Measurements from ENCODE around the gene ERN1.

ERN1 gene

DNA sequence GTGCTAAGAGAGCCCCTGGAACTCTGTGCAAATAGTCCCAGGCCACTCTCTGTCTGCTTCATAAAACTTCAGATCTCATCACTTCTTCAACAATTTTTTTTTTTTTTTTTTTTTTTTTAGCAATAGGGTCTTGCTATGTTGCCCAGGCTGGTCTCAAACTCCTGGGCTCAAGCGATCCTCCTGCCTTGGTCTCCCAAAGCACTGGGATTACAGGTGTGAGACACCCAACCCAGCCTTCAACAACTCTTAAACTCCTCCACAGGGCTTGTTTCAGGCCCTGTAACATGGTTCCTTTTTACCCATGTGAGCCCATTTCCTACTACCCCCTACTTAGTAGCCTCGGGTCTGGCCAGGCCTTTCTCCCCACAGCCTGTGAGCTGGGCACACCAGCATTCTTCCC lies 70.2 kb downstream of the ERN1 start:
- no peak for DNase-seq (ENCODE audit: low spot score)

DNA sequence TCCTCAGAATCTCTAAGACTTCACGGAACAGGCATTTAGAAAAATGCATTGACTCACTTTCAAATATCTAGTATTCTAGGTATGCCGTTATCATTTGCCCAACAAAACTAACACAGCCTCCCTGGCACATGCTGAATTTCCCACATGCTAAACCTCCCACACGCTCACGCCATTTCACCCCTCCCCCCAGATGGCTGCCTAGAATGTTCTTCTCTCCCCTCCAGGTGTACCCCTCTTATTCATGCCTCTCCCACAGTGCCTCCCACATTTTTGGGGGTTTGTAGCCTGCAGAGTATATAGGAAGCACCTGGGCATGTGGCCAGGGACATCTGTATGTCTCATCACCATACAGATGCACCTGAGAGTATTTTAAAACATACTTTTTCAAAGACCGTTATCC lies 71.3 kb downstream of the ERN1 start:
- DNase-seq (ENCODE audit: low spot score) = no peak

DNA sequence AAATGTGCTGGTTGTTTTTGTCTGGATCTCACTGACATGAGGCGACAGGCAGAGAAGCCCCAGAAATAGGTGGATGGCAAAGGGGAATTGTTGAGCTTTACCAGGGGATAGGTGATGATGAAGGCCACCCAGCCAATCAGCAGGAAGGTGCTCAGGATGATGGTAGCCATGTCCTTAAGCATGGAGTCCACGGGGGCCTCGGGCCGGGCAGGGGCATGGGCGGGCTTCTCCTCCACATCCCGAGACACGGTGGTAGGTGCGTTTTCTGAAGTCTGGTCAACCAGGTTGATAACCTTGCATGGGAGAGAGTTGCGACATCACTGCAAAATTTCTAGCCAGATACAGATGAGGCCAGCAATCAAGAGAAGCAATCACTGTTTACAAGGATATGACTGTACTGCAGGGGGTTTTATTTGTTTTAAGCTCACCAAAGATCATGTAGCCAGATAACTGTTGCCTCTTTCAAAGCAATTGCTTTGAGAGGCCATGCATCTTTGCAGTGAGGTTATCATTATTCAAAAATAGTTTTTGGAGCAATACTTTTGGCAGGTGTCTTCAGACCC lies 72.2 kb downstream of the ERN1 start:
- DNase-seq (ENCODE audit: low spot score) = peak; percentile 54

DNA sequence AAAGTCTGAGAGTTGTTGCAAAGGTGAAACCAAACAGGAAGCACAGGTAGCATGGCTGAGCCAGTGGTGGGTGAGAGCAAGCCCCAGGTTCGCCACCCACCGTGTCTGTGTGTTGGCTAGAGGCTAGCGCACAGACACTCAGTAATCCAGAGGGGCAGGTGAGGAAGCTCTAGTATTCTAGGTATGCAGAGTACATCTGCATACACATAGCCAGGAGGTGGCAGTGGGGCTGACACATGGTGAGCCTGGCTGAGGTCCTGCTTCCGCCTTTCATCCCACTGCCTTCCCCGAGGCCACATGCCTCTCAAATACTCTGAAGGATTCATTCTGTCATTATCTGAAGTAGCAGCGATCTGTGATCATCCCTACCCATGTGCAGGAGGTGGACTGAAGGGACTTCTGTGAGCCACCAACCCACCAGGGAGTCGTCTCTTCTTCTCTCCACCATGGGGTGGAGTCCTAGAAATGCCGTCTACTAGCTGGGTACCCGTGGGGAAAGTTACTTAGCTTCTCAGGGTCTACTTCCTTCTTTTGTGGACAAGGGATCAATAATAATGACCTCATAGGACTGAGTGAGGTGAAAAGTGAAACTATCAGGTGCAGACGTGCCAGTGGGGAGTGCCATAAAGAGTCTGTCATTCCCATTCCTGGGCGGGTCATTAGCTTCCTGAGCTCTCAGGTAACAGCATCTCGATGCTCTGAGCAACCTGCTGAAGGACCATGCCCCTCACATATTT lies 73.5 kb downstream of the ERN1 start:
- peak; percentile 25 for DNase-seq (ENCODE audit: low spot score)

DNA sequence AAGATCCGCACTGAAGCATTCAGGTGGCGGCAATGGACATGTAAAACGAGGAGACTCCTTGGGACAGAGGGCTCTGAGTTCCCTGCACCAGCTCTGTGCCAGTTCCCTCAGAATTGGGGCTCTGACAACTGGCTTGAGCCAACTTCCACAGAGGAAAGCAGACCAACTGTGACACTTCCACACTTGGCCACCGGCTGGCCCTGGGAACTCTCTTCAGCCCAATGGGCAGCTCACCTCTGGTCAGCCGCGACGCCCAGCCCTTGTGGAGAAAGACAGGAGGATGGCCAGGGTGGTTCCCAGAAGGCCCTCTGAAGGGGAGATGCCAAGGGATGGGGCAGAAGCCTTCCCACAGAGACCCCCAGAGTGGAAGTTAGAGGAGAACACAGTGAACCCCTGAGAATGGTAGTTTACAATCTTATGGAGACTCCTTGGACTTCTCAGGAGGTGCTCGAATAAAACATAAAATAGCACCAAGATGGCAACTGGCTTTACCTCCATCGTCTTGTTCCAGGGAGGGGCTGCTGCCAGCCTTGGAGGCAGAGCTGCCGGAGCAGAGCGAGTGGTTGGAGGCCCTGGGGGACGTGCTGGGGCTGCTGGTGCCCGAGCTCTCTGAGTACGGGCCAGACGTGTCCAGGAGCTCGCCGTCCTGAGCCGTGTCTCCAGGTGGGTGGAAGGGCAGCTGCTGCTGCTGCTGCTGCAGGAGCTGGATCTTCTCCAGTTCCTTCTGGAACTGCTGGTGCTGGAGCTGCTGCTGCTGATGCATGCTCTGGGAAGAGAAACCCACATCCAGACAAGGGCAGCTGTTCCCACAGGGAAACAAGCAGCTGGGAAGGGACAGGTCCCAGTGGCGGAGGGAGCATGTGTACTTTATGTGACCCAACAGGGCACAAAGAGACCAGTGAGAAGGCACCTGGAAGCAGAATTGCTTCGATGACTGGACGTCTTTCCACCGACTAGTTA lies 74.5 kb downstream of the ERN1 start:
- DNase-seq (ENCODE audit: low spot score) = no peak

DNA sequence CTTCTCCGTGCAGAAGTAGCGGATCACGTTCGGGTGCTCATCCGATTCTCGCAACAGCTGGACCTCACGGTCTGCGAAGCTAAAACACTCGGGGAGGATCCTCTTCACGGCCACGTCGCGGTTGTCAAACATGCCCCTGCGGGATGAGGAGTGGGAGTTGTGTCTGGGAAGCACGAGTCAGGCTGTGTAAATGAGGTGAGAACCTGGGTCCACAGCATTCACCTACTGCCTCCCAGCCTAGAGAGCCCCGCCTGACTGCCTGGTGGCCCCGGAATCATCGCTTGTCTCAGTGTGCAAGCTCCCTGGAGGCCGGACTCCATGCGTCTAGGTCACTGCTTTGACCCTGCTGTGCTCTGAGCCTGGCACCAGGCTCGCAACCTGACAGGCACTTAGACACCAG lies 75.6 kb downstream of the ERN1 start:
- no peak for DNase-seq (ENCODE audit: low spot score)

DNA sequence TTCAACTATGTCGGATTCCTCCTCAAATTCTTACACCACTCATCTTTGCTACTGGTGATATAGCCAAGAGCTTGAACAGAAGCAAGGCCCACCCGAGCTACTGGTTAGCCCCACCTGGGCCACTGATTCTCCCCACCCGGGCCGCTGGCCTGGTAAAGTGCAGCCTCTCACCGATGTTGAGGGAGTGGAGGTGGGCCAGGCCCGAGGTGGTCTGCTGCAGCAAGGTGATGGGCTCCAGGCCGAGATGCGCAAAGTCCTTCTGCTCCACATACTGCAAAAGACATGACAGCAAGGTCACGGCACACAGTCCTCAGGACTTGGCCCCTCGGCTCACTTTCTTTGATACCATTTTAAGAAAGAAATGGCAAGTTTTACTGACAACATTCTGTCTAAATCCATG lies 76.8 kb downstream of the ERN1 start:
- no peak for DNase-seq (ENCODE audit: low spot score)

DNA sequence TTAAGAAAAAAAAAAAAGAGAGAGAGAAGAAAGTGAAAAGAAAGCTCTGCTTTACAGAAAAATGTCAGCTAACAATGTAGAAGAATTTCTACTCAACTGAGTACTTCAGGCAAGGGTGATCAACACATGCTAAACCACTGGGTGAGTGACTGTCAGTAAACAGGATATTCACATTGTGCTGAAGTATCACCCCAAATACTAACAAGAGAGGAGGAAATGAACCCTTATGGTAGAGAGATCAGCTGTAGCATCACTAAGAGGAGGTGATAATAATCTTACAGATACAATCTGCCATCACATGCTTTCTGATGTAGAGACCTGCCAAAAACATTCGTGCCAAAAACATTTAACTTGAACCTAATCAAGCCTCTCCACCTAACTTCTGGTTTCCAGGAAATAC lies 78.8 kb downstream of the ERN1 start:
- DNase-seq (ENCODE audit: low spot score) = no peak

DNA sequence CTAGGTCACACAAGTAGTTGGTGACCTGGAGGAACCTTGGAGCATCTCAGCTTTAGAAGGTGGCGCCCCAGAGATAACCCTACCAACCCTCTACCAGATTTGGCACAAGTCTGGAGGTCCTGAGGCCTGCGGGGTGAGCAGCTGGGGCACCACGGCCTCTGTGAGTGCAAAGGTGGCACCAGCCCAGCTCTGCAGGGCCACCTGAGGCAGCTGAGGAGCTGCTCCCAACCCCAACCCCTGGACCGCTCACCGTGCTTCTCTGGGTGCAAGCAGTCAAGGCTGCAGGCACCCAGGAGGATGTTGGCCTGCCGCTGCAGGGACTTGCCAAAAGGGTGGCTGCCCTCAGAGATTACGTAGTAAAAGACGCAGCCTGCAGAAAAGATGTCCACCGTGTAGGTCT lies 81.1 kb downstream of the ERN1 start:
- no peak for DNase-seq (ENCODE audit: low spot score)

DNA sequence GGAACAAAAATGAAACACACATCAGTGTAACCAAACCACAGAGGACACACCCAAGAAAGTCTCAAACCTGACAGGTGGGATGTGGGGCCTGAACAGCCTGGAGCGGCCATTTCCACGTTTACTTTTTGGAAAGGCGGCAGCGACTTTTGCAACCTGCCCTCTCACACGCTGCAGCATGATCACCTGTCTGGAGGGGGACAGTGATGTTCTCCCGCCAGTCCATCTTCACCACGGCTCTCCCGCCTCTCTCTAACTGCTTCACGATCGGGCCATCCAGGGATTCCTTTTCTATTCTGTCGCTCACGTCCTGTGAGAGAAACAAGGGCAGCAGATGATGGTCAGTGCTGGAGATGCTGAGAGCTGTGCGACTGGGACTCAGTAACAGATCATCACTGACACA lies 84.8 kb downstream of the ERN1 start:
- no peak for DNase-seq (ENCODE audit: low spot score)

DNA sequence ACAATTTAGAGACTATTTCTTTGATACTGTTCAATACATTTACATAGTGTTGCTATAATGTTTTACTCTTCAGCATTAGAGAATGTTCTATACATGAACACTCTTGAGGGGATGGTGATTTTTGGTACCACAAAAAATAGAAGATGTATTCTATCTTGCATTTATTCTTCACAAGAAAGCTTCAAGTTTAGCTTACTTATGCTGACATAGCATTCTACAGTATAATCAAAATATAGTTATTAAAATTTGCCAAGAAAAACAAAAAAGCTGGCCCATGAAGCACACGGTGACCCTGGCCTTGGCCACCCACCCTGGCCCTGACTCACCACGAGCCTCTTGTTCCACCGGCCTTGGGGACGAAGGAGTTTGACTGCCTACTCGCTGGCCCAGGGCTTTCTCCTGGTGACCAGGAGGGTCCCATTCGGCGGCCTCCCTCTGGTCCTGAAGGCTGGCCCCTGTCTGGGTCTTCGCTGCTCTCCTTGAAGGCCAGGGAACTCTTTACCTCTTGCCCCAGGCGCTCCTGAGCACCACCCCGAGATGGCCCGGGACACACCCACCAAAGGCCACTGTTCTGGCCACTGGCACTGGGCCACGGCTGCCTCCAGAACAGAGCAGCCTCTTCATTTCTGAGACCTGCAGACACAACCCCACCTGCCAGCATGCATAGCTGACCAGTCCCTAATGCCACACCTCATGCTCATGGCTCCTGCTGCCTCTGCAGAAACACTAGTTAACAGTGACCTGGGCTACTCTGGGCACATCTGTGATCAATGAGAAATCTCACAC lies 87.1 kb downstream of the ERN1 start:
- no peak for DNase-seq (ENCODE audit: low spot score)

DNA sequence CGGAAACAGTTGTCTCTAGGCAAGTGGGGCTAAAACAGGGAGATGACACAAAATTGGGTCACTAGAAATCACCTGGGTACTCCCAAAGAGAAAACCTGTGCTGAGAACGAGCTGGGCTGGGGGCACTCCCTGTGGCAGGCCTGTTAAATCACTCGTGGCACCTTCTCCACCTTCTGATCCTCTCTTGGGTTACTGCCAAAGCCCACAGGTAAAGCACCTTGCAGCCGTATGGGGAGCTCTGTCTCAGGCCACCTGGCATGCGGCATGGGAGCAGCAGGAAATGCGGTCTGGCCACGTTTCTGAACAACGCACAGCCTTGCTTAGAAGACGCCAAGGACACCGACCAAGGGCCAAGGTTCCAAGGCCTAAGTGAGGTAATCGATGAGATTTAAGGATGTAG lies 88.0 kb downstream of the ERN1 start:
- DNase-seq (ENCODE audit: low spot score) = no peak

DNA sequence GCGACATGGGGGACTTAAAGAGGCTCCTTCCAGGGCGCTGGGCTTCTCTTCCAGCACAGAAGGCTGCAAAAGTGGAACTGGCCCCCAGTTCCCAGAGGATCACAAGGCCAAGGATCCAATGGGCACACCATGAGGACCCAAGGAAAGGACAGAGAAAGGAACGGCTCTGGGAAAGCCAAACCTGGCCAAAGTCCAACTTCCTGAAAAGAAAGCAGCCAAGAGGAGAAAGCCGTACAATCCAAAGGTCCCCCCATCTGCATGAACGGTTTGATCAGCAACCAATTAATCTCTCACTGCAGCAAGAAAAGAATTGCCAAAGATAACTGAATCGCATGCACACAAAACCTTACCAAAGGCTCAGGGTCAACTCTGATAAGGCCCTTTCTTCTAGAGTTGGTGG lies 89.7 kb downstream of the ERN1 start:
- no peak for DNase-seq (ENCODE audit: low spot score)

DNA sequence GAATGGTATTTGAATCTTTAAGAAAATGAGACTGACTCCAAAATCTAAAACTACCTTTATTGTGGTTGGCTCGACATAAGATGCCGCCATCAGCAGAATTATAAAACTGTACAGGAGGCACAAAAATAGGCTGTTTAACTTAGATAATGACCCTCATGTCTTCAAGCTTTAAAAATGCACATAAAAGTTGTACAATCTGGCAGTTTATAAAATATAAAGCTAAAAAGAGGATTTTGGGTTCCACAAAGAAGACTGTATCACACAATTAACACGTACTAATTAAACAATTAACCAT lies 90.9 kb downstream of the ERN1 start:
- DNase-seq (ENCODE audit: low spot score) = no peak

DNA sequence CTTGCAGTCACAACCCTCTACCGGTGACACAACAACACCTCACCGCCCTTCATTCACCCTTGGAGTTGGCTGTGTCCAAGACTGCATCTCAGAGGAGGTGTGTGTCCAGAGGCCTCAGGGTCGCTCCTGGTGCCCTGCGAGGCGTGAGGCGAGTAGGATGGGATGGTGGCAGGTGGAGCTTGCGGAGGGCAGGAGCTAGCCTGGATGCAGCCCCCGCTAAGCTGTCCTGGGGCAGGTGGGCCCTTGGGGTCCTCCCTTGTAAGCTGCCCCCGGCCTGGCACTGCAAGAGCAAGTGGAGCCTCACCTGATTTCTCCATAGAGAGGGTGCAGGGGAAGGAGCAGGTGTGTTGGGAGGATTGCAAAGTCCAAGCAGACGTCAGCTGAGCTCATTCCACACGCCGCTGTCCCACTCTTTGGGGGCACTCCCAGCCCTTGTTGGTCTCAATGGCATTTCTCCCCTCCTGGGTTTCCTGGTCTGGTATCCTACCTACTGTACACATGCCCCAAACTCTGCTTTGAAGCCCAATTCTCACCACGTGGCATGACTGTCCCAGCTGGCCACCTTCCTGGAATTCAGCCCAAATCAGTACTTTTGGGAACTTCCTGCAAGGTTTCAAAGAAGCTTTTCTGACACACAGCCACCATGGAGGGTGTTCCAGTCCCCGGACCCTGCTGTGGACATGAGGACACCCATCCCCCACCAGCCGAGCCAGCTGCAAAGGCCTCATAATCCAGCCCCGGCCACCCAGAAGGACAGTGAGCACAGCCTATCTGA lies 91.4 kb downstream of the ERN1 start:
- no peak for DNase-seq (ENCODE audit: low spot score)

DNA sequence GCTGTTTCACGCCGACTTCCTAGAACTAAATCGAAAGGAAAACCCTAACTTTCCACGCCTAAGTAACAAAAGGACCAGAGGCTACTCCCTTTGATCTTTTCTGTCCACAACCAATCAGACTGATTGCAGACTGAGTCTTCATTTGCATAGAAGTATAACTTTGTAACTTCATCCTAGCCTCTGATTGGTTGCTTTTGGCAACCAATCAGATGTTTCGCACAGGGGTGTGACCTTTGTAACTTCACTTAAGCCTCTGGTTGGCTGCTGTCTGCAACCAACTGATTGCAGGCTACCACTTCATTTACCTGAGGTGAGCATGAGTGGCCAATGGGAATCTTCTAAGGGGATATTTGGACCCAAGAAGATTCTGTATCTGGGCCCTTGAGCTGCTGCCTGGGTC lies 92.1 kb downstream of the ERN1 start:
- no peak for DNase-seq (ENCODE audit: low spot score)

DNA sequence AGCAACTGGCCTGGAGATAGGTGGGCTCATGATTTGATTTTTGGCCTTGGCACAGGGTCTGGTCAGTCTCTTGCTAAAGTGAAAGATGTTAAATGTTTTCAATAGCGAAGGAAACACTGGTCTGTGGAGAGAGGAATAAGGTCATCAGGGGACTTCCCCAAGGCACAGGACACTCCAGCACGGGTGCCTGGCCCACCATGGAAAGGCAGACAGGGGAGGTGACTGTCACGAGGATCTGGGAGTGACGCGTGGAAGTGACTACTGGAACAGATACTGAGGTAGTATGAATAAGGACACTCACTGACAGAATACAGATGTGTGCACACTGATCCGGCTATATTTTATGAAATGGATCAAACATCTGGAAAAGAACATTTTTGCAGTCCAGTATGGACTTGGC lies 92.8 kb downstream of the ERN1 start:
- no peak for DNase-seq (ENCODE audit: low spot score)

DNA sequence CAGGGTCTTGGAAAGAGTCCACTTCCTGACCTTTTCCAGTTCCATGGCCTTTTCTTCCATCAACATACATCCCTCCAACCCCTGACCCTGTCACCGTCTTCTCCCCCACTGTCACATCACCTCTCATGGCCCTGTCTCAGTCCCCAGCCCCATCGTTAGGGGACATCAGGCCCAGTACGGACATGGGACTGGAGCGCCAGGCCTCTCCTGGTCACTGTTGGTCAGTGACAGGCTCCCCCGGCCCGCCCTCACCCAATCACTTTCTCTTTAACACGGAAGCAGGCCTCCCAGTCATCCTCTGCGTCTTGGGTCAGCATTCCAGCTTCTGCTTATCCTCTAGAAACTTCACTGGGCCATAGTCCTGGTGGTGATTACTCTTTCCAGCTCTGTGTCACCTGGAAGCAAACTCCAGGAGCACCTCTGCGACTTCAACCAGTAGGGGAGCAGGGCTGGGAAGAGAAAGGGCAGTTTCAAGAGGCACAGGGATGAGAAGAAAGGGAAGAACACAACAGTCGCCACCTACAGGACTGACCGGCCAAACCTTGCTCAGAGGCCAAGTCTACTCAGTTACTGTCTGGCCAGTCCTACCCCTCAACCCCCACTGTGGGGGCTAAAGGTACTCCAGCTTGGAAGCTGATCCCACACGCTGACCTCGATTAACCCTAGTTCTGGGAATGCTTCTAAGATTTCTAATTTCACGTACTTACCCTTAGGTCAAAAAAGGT lies 93.6 kb downstream of the ERN1 start:
- DNase-seq (ENCODE audit: low spot score) = peak; percentile 36

DNA sequence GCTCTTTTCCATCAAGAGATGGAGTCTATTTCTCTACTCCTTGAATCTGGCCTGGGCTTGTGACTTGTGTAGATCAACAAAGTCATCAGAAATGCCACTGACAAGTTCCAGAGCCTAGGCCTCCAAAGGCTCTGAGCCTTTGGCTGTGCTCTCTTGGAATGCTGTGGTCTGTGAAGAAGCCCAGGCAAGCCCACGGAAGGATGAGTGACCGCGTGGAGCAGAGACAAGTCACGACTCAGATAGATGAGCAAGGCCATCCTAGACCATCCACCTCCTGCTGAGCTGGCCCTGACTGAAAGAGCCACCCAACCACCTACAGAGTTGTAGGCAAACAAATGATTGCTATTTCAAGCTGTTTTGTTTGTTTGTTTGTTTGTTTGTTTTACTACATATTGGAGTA lies 97.9 kb downstream of the ERN1 start:
- no peak for DNase-seq (ENCODE audit: low spot score)

DNA sequence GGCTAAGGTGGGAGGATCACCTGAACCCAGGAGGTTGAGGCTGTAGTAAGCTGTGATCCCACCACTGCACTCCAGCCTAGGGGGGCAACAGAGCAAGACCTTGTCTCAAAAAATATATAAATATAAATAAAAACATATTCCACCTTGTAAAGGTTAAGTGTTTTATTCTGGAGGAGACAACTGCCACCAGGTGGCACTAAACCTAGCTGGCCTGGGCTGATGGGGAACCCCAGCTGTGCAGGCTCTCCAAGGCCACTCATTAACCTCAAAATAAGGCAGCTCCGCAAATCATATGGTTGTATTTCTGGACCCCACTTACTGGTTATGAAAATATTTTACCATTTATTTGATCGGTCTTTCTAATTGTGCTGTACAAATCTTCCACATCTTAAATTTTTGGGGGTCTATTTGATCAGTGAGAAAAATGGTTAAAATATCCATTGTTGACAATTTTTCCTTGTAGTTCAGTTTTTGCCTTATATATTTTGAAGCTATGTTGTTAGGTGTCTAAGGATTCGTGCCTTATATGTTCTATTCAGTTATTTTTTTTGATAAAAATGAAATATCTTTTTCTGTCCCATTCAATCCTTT lies 101.0 kb downstream of the ERN1 start:
- DNase-seq (ENCODE audit: low spot score) = peak; percentile 51

Data from HuH-7.5 (cell line).